Measurements from ENCODE around the gene DNAJC22. TPM values are rescaled to one million over a fixed set of nuclear protein-coding genes. Genes with fewer than 3 reads are reported as not detected.

The DNAJC22 gene
- polyA plus RNA-seq = 10 to 100 TPM; 14.9 to 52.4 (median 20.8) TPM
- long read RNA-seq, donor 1, partial matches to known transcripts = 24 of 24 reads
- long read RNA-seq, donor 1, other reads (novel, unspliced or antisense) = 0 of 24 reads
- long read RNA-seq, donor 2, partial matches to known transcripts = 15 of 15 reads
- long read RNA-seq, donor 2, other reads (novel, unspliced or antisense) = 0 of 15 reads
- long read RNA-seq, donor 3, partial matches to known transcripts = 34 of 34 reads
- long read RNA-seq, donor 3, other reads (novel, unspliced or antisense) = 0 of 34 reads
- long read RNA-seq, donor 4 = 0 reads
- long read RNA-seq, donor 5 = 0 reads
- long read RNA-seq, donor 6, partial matches to known transcripts = 17 of 17 reads
- long read RNA-seq, donor 6, other reads (novel, unspliced or antisense) = 0 of 17 reads
- long read RNA-seq, donor 7 = 0 reads
- long read RNA-seq, donor 8 = 0 reads
- long read RNA-seq, donor 9 = 0 reads
- long read RNA-seq, donor 10, partial matches to known transcripts = 5 of 5 reads
- long read RNA-seq, donor 10, other reads (novel, unspliced or antisense) = 0 of 5 reads

DNA sequence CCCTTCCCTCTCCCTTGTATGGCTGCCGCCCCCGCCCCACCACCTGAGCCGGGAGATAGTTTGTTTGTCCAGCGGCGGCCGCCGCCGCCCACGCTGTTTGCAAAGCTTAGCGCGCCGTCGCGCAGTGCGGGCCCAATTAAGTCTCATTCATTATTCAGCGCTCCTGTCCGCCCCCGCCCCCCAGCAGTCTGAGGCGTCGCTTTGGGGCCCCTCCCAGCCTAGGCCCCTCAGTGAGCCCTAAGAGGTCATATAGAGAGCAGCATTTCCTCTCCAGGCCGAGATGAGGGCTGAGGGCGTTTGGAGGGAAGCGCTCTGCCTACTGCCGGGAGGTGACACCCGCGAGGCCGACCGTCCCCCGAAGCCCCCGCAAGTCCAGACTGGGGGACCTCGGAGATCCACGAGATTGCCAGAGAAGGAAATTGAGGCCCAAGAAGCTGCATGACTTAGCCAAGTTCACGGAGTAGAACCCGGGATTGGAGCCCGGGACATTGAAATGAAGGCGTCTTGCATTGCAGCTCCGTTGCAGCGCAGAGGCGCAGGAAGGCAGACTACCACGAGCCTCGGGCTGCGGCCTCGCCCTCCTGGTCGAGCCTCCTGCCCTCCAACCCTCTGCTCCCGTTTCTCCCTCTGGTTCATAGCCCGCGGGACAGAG, at the start of gene DNAJC22:
Gene DNAJC22, plus strand, starts transcription at position 230 of the 652 bp plus-strand sequence. CDS start 1,985 bp downstream, outside the sequence.
- peak in 1 of 2 donors; percentile 57 for DNase-seq
- H3K9me3 ChIP-seq (ENCODE audit: control insufficient read depth in 2 of 2, insufficient read depth in 1 of 2, low read depth in 1 of 2, low read length in 1 of 2) = no peaks in the 10 kb centered on the region
- H3K4me3 ChIP-seq (ENCODE audit: low read depth in 1 of 3, low read length in 3 of 3) = peak within 1 kb of the TSS in 2 of 3 donors; percentile 49 to 56
- peaks cover 0 to 13% (median 0%) of the 10 kb centered on the region in 3 donors for H3K36me3 ChIP-seq (ENCODE audit: control insufficient read depth in 3 of 3, insufficient read depth in 2 of 3, low read depth in 1 of 3, low read length in 3 of 3)
- FAIRE-seq = no peak
- 1% methylated on average over 43 to 47 of the region's 47 CpGs for WGBS, 3 donors
- no peak within 1 kb of the TSS for H3K27ac ChIP-seq (ENCODE audit: low read depth in 1 of 3, low read length in 2 of 3)
- H3K27me3 ChIP-seq (ENCODE audit: control insufficient read depth in 3 of 3, insufficient read depth in 3 of 3, low read length in 3 of 3) = peaks cover 0 to 64% (median 17%) of the 10 kb centered on the region in 3 donors
- H3K4me1 ChIP-seq (ENCODE audit: control insufficient read depth in 3 of 3, insufficient read depth in 2 of 3, low read depth in 1 of 3, low read length in 2 of 3) = peaks cover 6 to 61% (median 14%) of the 10 kb centered on the region in 3 donors

DNA sequence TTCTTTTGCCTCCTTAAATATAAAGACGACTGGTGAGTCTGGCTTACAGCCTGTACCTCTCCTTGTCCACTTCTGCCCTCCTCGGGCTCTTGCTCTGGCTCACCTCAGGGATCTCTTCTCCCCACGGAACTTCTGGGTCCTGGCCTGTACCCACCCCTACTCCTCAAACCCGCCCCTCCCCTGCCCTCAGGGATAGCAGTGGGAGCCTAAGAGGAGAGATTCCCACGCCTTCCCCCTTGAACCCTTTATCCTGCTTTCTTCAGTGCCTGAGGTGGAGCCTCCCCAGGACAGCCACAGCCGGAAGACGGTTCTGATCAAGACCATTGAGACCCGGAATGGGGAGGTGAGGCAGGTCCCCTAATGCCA, 49.0 kb upstream of the DNAJC22 start:
- Histone ChIP-seq H3K27me3 (ENCODE audit: control insufficient read depth in 3 of 3, insufficient read depth in 3 of 3, low read length in 3 of 3) (peaks cover 9 to 74% (median 26%) of the 10 kb centered on the region in 3 donors), H3K4me3 (ENCODE audit: low read depth in 1 of 3, low read length in 3 of 3) (no peak overlapping the region), H3K27ac (ENCODE audit: low read depth in 1 of 3, low read length in 2 of 3) (no peak overlapping the region), H3K36me3 (ENCODE audit: control insufficient read depth in 3 of 3, insufficient read depth in 2 of 3, low read depth in 1 of 3, low read length in 3 of 3) (no peaks in the 10 kb centered on the region), H3K9me3 (ENCODE audit: control insufficient read depth in 2 of 2, insufficient read depth in 1 of 2, low read depth in 1 of 2, low read length in 1 of 2) (no peaks in the 10 kb centered on the region), H3K4me1 (ENCODE audit: control insufficient read depth in 3 of 3, insufficient read depth in 2 of 3, low read depth in 1 of 3, low read length in 2 of 3) (peaks cover 1 to 13% (median 7%) of the 10 kb centered on the region in 3 donors)
- no peak for FAIRE-seq
- DNase-seq = no peak
- 18 to 19% (median 19%) methylated on average over 8 of the region's 8 CpGs for WGBS, 3 donors

GRCh38 chr12:49298160-49298559, 48.5 kb upstream of the DNAJC22 start:
- Histone ChIP-seq H3K27ac (ENCODE audit: low read depth in 1 of 3, low read length in 2 of 3) (no peak overlapping the region), H3K27me3 (ENCODE audit: control insufficient read depth in 3 of 3, insufficient read depth in 3 of 3, low read length in 3 of 3) (peaks cover 9 to 70% (median 26%) of the 10 kb centered on the region in 3 donors), H3K4me1 (ENCODE audit: control insufficient read depth in 3 of 3, insufficient read depth in 2 of 3, low read depth in 1 of 3, low read length in 2 of 3) (peaks cover 1 to 13% (median 7%) of the 10 kb centered on the region in 3 donors), H3K4me3 (ENCODE audit: low read depth in 1 of 3, low read length in 3 of 3) (no peak overlapping the region), H3K9me3 (ENCODE audit: control insufficient read depth in 2 of 2, insufficient read depth in 1 of 2, low read depth in 1 of 2, low read length in 1 of 2) (no peaks in the 10 kb centered on the region), H3K36me3 (ENCODE audit: control insufficient read depth in 3 of 3, insufficient read depth in 2 of 3, low read depth in 1 of 3, low read length in 3 of 3) (no peaks in the 10 kb centered on the region)
- WGBS, 3 donors = 28 to 41% (median 35%) methylated on average over 6 of the region's 6 CpGs
- DNase-seq = peak in 1 of 2 donors; percentile 46
- FAIRE-seq = no peak

DNA sequence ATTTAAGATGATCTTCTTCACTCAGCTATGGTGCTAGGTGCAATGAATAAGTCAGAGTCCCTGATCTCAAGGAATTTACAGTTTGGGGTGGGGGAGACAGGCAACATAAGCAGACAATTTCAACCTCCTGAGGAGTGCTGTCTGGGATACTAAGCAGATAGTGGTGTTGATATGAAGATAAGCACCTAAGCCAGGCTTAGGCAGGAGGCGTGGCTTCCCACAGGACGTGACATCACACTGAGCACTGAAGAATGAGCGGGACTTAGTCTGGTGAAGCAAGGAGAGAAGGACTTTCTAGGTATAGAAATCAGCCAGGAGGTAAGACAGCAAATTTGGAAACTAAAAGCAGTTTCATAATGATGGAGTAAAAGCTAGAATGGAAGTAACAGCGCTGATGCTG, 44.9 kb upstream of the DNAJC22 start:
- Histone ChIP-seq H3K9me3 (ENCODE audit: control insufficient read depth in 2 of 2, insufficient read depth in 1 of 2, low read depth in 1 of 2, low read length in 1 of 2) (no peaks in the 10 kb centered on the region), H3K36me3 (ENCODE audit: control insufficient read depth in 3 of 3, insufficient read depth in 2 of 3, low read depth in 1 of 3, low read length in 3 of 3) (no peaks in the 10 kb centered on the region), H3K4me1 (ENCODE audit: control insufficient read depth in 3 of 3, insufficient read depth in 2 of 3, low read depth in 1 of 3, low read length in 2 of 3) (peaks cover 1 to 6% (median 5%) of the 10 kb centered on the region in 3 donors), H3K4me3 (ENCODE audit: low read depth in 1 of 3, low read length in 3 of 3) (no peak overlapping the region), H3K27ac (ENCODE audit: low read depth in 1 of 3, low read length in 2 of 3) (no peak overlapping the region), H3K27me3 (ENCODE audit: control insufficient read depth in 3 of 3, insufficient read depth in 3 of 3, low read length in 3 of 3) (peaks cover 0 to 47% (median 14%) of the 10 kb centered on the region in 3 donors)
- DNase-seq (no peak), FAIRE-seq (no peak)
- 52 to 56% (median 54%) methylated on average over 4 of the region's 4 CpGs for WGBS, 3 donors

DNA sequence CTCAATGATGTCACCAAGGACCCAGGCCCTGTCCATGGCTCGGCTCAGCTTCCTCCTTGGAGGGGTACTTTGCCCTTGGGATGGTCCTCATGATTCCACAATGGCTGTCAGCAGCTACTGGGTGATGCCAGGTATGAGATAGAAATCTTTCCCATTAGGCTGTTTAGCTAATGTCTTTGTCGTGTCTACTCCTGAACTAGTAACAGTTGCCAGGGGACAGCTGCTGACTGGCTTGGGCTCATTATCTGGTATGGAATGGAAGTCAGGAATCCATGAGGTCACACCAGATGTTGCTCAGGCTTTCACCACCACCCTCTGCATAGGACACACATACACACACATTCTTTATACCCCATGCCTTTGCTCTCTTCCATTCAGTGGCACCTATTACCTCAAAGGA, 42.5 kb upstream of the DNAJC22 start:
- Histone ChIP-seq H3K4me1 (ENCODE audit: control insufficient read depth in 3 of 3, insufficient read depth in 2 of 3, low read depth in 1 of 3, low read length in 2 of 3) (no peaks in the 10 kb centered on the region), H3K27ac (ENCODE audit: low read depth in 1 of 3, low read length in 2 of 3) (no peak overlapping the region), H3K9me3 (ENCODE audit: control insufficient read depth in 2 of 2, insufficient read depth in 1 of 2, low read depth in 1 of 2, low read length in 1 of 2) (no peaks in the 10 kb centered on the region), H3K4me3 (ENCODE audit: low read depth in 1 of 3, low read length in 3 of 3) (no peak overlapping the region), H3K36me3 (ENCODE audit: control insufficient read depth in 3 of 3, insufficient read depth in 2 of 3, low read depth in 1 of 3, low read length in 3 of 3) (no peaks in the 10 kb centered on the region), H3K27me3 (ENCODE audit: control insufficient read depth in 3 of 3, insufficient read depth in 3 of 3, low read length in 3 of 3) (peaks cover 0 to 29% (median 0%) of the 10 kb centered on the region in 3 donors)
- 35 to 73% (median 63%) methylated on average over 2 of the region's 2 CpGs for WGBS, 3 donors
- FAIRE-seq = no peak
- no peak for DNase-seq

- H3K9me3 ChIP-seq (ENCODE audit: control insufficient read depth in 2 of 2, insufficient read depth in 1 of 2, low read depth in 1 of 2, low read length in 1 of 2) = no peaks in the 10 kb centered on the region
- no peak overlapping the region for H3K4me3 ChIP-seq (ENCODE audit: low read depth in 1 of 3, low read length in 3 of 3)
- WGBS, 3 donors = 34 to 59% (median 39%) methylated on average over 6 of the region's 6 CpGs
- no peak overlapping the region for H3K27ac ChIP-seq (ENCODE audit: low read depth in 1 of 3, low read length in 2 of 3)
- peaks cover 0 to 24% (median 0%) of the 10 kb centered on the region in 3 donors for H3K27me3 ChIP-seq (ENCODE audit: control insufficient read depth in 3 of 3, insufficient read depth in 3 of 3, low read length in 3 of 3)
- DNase-seq (peak in 1 of 2 donors; percentile 45), FAIRE-seq (no peak)
- no peaks in the 10 kb centered on the region for H3K4me1 ChIP-seq (ENCODE audit: control insufficient read depth in 3 of 3, insufficient read depth in 2 of 3, low read depth in 1 of 3, low read length in 2 of 3)
- H3K36me3 ChIP-seq (ENCODE audit: control insufficient read depth in 3 of 3, insufficient read depth in 2 of 3, low read depth in 1 of 3, low read length in 3 of 3) = no peaks in the 10 kb centered on the region
These were observed 40.8 kb upstream of the DNAJC22 start for GRCh38 chr12:49305762-49306510.

DNA sequence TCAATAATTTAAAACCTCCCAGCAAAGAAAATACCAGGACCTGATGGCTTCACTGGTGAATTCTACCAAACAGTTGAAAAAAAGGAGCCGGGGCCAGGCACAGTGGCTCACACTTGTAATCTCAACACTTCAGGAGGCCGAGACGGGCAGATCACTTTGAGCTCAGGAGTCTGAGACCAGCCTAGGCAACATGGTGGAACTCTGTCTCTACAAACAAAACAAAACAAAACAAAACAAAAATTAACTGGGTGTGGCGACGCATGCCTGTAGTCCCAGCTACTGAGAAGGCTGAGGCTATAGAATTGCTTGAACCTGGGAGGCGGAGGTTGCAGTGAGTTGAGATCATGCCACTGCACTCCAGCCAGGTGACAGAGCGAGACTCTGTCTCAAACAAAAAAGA, 37.3 kb upstream of the DNAJC22 start:
- FAIRE-seq (no peak), DNase-seq (no peak)
- H3K9me3 ChIP-seq (ENCODE audit: control insufficient read depth in 2 of 2, insufficient read depth in 1 of 2, low read depth in 1 of 2, low read length in 1 of 2) = no peaks in the 10 kb centered on the region

More for the DNA sequence above, 37.3 kb upstream of the DNAJC22 start:
- Histone ChIP-seq H3K4me1 (ENCODE audit: control insufficient read depth in 3 of 3, insufficient read depth in 2 of 3, low read depth in 1 of 3, low read length in 2 of 3) (no peaks in the 10 kb centered on the region), H3K27ac (ENCODE audit: low read depth in 1 of 3, low read length in 2 of 3) (no peak overlapping the region), H3K4me3 (ENCODE audit: low read depth in 1 of 3, low read length in 3 of 3) (no peak overlapping the region), H3K27me3 (ENCODE audit: control insufficient read depth in 3 of 3, insufficient read depth in 3 of 3, low read length in 3 of 3) (peaks cover 0 to 10% (median 0%) of the 10 kb centered on the region in 3 donors), H3K36me3 (ENCODE audit: control insufficient read depth in 3 of 3, insufficient read depth in 2 of 3, low read depth in 1 of 3, low read length in 3 of 3) (no peaks in the 10 kb centered on the region)
- 86 to 91% (median 87%) methylated on average over 7 of the region's 7 CpGs for WGBS, 3 donors
